Muscle layer of duodenum (tissue), 2 donors: ENCODE measurements around the gene CHAF1A.

Experiments
- H3K27ac ChIP-seq: one replicate; pipeline ENCODE4 v1.7.0; 2013; ENCODE audit warnings: mild to moderate bottlenecking, low read length
- H3K27me3 ChIP-seq: one replicate; pipeline ENCODE4 v1.7.0; 2013; ENCODE audit warnings: low read depth, mild to moderate bottlenecking, control low read depth, low read length
- H3K36me3 ChIP-seq, 2 donors: one replicate each; pipeline ENCODE4 v1.7.0; 2013; ENCODE audit warnings: low read length in 2 of 2, control low read depth in 1 of 2, mild to moderate bottlenecking in 1 of 2; ENCODE audit not compliant: insufficient read depth in 2 of 2, control insufficient read depth in 1 of 2
- H3K4me1 ChIP-seq, 2 donors: one replicate each; pipeline ENCODE4 v1.7.0; 2013; ENCODE audit warnings: low read length in 2 of 2, mild to moderate bottlenecking in 2 of 2, control low read depth in 1 of 2, moderate library complexity in 1 of 2; ENCODE audit not compliant: insufficient read depth in 2 of 2, control insufficient read depth in 1 of 2
- H3K4me3 ChIP-seq, 2 donors: one replicate each; pipeline ENCODE4 v1.7.0; 2013; ENCODE audit warnings: low read length in 2 of 2, low read depth in 1 of 2, mild to moderate bottlenecking in 1 of 2
- H3K9me3 ChIP-seq, 2 donors: one replicate each; pipeline ENCODE4 v1.7.0; 2013; ENCODE audit warnings: low read length in 2 of 2, control low read depth in 1 of 2, mild to moderate bottlenecking in 1 of 2; ENCODE audit not compliant: control insufficient read depth in 1 of 2
- donor health status: healthy.

The CHAF1A gene

GRCh38 chr19:4447327-4448146, 45.1 kb downstream of the CHAF1A start:
- Histone ChIP-seq H3K9me3 (no peaks in the 10 kb centered on the region), H3K4me1 (peaks cover 0 to 13% of the 10 kb centered on the region in 2 donors), H3K4me3 (no peak overlapping the region), H3K27me3 (no peaks in the 10 kb centered on the region), H3K27ac (no peak overlapping the region), H3K36me3 (peaks cover 34 to 88% of the 10 kb centered on the region in 2 donors)

DNA sequence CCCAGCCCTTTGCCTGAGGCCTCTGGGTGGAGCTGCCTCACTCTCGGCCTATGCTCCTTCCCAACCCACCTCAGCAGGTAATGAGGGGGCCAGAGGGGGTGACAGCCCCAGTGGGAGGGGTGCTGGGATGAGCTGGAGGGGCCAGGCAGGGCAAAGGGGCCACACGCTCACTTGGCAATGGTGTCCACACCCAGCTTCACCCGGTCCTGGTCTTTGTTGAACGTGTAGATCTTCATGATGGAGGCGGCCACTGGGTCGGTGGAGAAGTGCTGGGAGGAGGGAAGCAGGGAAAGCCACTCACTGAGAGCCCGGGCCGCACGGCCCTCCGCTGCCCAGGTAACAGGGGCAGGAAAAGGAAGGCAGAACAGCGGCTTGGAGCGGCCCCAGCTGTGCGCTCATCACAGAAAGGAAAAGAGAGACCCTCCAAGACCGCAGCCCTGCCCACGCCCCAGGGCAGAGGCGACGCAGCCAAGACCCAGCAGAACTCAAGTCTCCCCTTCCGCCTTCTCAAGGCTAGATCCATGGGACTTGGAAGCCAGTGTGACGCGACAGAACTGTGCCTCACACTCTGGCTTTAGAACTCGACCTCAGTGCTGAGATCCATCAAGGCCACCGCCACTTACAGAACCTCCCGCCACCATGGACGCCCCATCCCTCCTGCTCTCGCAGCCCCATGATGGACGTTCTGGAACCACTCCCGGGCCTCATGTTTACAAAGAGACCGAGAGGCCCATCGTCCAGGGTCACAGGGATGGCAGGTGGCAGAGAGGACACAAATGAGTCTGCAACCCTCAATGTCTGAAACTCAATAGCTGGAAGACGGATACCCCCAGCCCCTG, 45.9 kb downstream of the CHAF1A start:
- peaks cover 42 to 96% of the 10 kb centered on the region in 2 donors for H3K36me3 ChIP-seq
- H3K4me3 ChIP-seq = no peak overlapping the region
- H3K4me1 ChIP-seq = peaks cover 0 to 13% of the 10 kb centered on the region in 2 donors
- no peak overlapping the region for H3K27ac ChIP-seq
- H3K27me3 ChIP-seq = no peaks in the 10 kb centered on the region
- no peaks in the 10 kb centered on the region for H3K9me3 ChIP-seq

- Histone ChIP-seq H3K4me3 (no peak overlapping the region), H3K36me3 (peaks cover 44 to 96% of the 10 kb centered on the region in 2 donors), H3K4me1 (peaks cover 0 to 13% of the 10 kb centered on the region in 2 donors), H3K9me3 (no peaks in the 10 kb centered on the region), H3K27me3 (no peaks in the 10 kb centered on the region), H3K27ac (no peak overlapping the region)
These were observed 46.7 kb downstream of the CHAF1A start for GRCh38 chr19:4449022-4449638.

- Histone ChIP-seq H3K4me3 (no peak overlapping the region), H3K9me3 (no peaks in the 10 kb centered on the region), H3K27ac (no peak overlapping the region), H3K27me3 (no peaks in the 10 kb centered on the region), H3K36me3 (peaks cover 42 to 94% of the 10 kb centered on the region in 2 donors), H3K4me1 (peaks cover 0 to 18% of the 10 kb centered on the region in 2 donors)
These were observed 47.2 kb downstream of the CHAF1A start for GRCh38 chr19:4449639-4450028.

DNA sequence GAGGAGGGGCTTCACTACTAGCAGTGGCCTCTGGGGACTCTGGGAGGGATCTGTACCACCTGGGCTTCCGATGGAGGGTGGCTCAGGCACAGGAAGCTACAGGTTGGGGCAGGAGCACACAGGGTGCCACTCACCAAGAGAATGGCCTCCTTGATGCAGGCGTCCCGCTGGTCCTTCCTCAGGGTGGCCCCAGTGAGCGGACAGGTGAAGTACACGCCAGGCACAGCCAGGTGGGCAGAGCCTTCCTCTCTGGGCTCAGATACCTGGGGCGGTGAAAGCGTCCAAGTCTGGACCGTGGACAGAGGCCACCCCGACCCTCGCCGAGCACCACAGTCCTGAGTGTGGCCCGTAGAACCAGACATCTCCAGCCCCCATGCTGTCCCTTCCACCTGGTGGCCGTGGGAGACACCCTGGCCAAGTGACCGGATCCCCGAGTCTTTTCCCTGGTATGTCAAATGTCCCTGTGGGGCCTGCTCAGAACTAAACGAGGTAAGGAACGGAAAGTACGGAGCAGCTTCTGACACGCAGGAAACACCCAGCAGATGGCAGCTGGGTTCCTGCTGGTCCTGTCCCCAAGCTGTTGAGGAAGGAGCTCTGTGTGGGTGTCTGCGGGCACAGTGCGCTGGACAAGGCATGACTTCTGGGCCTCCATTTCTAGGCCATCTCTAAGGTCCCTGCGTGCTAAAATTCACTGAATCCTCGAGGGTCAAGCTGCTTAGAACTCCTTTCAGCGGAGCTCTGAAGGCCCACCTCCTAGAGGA, 50.0 kb downstream of the CHAF1A start:
- Histone ChIP-seq H3K27ac (no peak overlapping the region), H3K36me3 (peaks cover 27 to 66% of the 10 kb centered on the region in 2 donors)

GRCh38 chr19:4453232-4454179, 51.1 kb downstream of the CHAF1A start:
- peaks cover 21 to 55% of the 10 kb centered on the region in 2 donors for H3K36me3 ChIP-seq
- H3K27ac ChIP-seq = no peak overlapping the region
- H3K9me3 ChIP-seq = no peaks in the 10 kb centered on the region
- no peak overlapping the region for H3K4me3 ChIP-seq
- no peaks in the 10 kb centered on the region for H3K27me3 ChIP-seq
- H3K4me1 ChIP-seq = peaks cover 0 to 37% of the 10 kb centered on the region in 2 donors

More for the DNA sequence above, 50.0 kb downstream of the CHAF1A start:
- peaks cover 0 to 39% of the 10 kb centered on the region in 2 donors for H3K4me1 ChIP-seq
- H3K9me3 ChIP-seq = no peaks in the 10 kb centered on the region
- no peak overlapping the region for H3K4me3 ChIP-seq
- H3K27me3 ChIP-seq = no peaks in the 10 kb centered on the region

DNA sequence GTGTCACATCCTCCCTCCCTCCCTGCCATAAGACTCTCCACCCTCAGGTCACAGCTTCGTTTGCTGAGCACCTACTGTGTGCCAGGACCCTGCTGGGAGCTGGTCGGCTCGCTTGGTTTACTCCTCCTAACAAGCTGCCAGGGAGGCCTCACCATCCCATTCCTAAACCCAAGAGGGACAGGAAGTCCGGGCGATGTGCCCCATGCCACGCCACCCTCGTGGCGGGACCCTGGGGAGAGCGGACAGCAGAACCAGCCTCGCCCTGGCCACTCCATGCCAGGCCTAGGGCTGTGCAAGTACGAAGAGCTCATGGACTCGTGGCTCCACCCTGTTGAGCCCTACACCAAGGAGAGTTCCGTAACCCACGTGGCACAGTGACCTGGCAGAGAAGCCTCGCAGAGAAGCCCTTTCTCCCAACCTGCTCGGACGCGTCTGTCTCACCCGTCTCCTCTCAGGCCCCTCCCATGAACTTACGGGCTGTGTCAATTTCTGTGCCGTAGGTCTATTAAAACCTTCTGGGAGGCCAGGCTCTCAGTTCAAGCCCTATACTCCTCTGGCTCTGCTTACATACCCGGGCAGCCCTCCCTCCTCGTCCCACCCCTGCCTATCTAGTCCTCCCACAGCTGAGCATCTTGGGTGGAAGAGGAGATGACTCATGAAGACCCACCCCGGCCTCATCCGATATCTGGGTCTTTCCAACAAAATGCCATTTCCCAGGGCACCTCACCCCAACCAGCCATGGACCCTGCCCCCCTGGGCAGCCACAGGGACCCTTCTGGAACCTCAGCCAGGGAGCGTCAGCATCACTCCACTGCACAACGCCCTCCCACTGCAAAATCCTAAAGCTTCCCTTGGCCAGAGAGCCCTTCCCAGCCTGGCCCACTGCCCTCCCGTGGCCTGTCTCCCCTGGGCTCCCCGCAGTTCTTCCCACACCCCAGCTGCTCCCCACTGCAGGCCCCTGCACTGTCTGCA, 52.6 kb downstream of the CHAF1A start:
- peaks cover 10 to 41% of the 10 kb centered on the region in 2 donors for H3K36me3 ChIP-seq
- H3K4me3 ChIP-seq = peak overlapping the region in 1 of 2 donors; percentile 68
- no peaks in the 10 kb centered on the region for H3K27me3 ChIP-seq
- H3K9me3 ChIP-seq = no peaks in the 10 kb centered on the region
- no peak overlapping the region for H3K27ac ChIP-seq
- H3K4me1 ChIP-seq = peaks cover 0 to 26% of the 10 kb centered on the region in 2 donors

DNA sequence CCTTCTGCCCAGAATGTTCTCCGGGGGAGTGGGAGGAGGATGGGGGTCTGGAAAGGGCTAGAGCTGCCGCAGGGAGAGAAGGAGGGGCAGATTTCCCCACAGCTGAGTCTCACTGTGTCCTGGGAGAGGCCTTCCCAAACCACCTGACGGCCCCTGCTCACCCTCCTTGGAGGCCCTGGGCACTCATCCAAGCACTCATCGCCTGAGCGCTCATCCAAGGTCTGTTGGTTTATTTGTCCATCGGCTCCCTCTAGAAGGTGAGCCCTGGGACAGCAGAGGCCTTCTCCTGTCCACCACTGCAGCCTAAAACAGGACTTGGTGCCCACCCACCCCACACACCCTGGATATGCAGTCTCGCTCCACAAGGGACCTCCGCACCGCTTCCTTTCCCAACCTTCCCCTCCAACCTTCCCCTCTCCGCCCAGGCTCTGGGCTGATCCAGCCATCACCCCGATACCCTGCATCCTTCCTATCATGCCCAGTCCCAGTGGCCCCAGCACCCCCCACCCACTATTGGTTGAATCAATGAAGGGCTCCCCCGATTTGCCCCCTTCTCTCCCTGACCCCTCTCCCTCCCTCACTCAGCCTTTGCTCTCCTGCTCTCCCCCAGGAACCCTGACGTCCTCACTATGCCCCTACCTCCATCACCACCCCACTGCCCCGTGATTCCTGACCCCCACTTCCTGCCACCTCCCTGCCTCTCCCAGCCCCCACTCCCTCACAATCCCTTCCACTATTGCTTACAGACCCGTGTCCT, 53.5 kb downstream of the CHAF1A start:
- Histone ChIP-seq H3K4me1 (peaks cover 0 to 26% of the 10 kb centered on the region in 2 donors), H3K27me3 (no peaks in the 10 kb centered on the region), H3K9me3 (no peaks in the 10 kb centered on the region), H3K27ac (peak overlapping the region; percentile 77), H3K4me3 (peak overlapping the region; percentile 68 to 74), H3K36me3 (peaks cover 10 to 34% of the 10 kb centered on the region in 2 donors)

DNA sequence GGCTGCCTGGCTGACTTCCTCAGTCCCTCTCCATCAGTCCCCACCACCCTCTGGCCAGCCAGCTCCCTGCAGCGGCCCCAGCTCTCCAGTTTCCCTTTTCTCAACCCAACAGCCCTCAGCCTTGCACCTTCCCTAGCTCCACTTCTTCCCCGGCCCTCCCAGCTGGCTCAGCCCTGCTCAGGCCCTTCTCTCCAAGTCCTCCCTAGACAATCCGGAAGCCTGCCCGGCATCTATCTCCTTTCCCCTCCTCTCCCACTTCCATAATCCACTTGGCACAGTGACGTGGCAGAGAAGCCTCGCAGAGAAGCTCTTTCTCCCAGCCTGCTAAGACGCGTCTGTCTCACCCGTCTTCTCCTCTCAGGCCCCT, 54.0 kb downstream of the CHAF1A start:
- no peaks in the 10 kb centered on the region for H3K9me3 ChIP-seq
- peak overlapping the region; percentile 77 for H3K27ac ChIP-seq
- H3K4me1 ChIP-seq = peaks cover 0 to 26% of the 10 kb centered on the region in 2 donors
- peak overlapping the region; percentile 68 to 74 for H3K4me3 ChIP-seq
- H3K36me3 ChIP-seq = peaks cover 10 to 28% of the 10 kb centered on the region in 2 donors
- H3K27me3 ChIP-seq = no peaks in the 10 kb centered on the region
